BJ (cell line): ENCODE results near the gene GRK7. TPM values are rescaled to one million over a fixed set of nuclear protein-coding genes. Genes with fewer than 3 reads are reported as not detected.

Experiments used
- CTCF ChIA-PET: fragments of 350-600 bp; formaldehyde crosslinking; extraction: SDS; loops from one replicate; lab custom pipeline; 2021; ENCODE audit warnings: antibody characterized with exemption, inconsistent platforms; lab: Yijun Ruan, JAX
- POLR2A ChIA-PET: fragments of 300-600 bp; sonication (Branson Sonifier 250); formaldehyde crosslinking; extraction: SDS; loops from one replicate; lab custom pipeline; 2021; ENCODE audit warnings: antibody characterized with exemption; lab: Charles Lee
- DNase-seq: peaks from one replicate; pipeline ENCODE4 v3.0.0-alpha.2; 2011; ENCODE audit warnings: low read depth
- H3K27me3 ChIP-seq: 2 replicates; pipeline ENCODE4 v1.6.0; 2011; ENCODE audit warnings: low read length; ENCODE audit not compliant: control insufficient read depth, insufficient read depth
- H3K36me3 ChIP-seq: 2 replicates; pipeline ENCODE4 v1.5.1; 2011; ENCODE audit warnings: low read length; ENCODE audit not compliant: control insufficient read depth, insufficient read depth
- H3K4me3 ChIP-seq: 2 replicates; pipeline ENCODE4 v1.5.1; 2011; ENCODE audit warnings: low read depth, mild to moderate bottlenecking, control low read depth, low read length
- polyA minus RNA-seq: library from RNA; depleted of rRNA, polyadenylated mRNA; stranded (reverse); fragments of >200 nt; gene quantifications from 2 replicates; pipeline ENCODE4 v1.2.3, GENCODE V29; 2011; rRNA and poly(A)+ RNA removed
- polyA plus RNA-seq: library from polyadenylated mRNA; depleted of rRNA; stranded (reverse); fragments of >200 nt; gene quantifications from 2 replicates; pipeline ENCODE4 v1.2.3, GENCODE V29; 2011; rRNA removed
- TF ChIP-seq, protein P1 (sequence below): IDR thresholded peaks from 2 replicates; pipeline ENCODE4 v1.5.1; 2011; ENCODE audit warnings: low read depth, mild to moderate bottlenecking, control low read depth, inconsistent platforms, low read length, moderate library complexity; ENCODE audit not compliant: insufficient read depth

The GRK7 gene, protein sequence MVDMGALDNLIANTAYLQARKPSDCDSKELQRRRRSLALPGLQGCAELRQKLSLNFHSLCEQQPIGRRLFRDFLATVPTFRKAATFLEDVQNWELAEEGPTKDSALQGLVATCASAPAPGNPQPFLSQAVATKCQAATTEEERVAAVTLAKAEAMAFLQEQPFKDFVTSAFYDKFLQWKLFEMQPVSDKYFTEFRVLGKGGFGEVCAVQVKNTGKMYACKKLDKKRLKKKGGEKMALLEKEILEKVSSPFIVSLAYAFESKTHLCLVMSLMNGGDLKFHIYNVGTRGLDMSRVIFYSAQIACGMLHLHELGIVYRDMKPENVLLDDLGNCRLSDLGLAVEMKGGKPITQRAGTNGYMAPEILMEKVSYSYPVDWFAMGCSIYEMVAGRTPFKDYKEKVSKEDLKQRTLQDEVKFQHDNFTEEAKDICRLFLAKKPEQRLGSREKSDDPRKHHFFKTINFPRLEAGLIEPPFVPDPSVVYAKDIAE (N-terminal part only)
- polyA plus RNA-seq (not detected in 2 replicates), polyA minus RNA-seq (not detected in 2 replicates)

DNA sequence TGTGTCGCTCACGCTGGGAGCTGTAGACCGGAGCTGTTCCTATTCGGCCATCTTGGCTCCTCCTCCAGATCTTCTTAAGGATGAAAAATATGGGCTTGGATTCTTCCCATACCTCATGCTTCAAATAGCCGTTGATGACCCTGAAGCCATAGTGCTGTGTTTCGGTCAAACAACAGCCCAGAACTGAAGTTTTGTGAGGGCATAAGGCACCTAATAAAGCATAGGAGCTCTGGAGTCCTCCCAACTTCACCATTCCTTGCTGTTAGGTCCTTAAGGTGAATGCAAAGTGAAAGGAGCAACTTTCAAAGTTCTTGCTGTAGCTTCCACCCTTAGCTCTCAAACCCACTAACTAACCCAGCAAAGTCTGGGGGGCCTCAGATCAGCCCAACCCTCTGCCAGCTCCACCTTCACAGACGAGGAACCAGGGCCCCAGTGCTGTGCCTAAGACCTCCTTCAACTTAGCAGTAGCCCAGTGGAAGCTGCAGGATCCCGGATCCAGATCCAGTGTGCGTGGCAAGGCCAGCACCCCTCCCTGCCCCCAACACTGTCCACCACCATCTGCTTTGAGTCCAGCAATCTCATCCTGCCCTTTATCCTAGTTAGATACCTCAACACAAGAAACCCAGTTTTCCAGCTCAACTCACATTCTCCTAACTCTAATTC is at the start of gene GRK7:
GRK7 (plus strand) TSS at position 321 of the 663 bp plus-strand sequence. CDS start 14,877 bp downstream, outside the sequence.
- Histone ChIP-seq H3K36me3 (no peaks in the 10 kb centered on the region), H3K27me3 (no peaks in the 10 kb centered on the region), H3K4me3 (no peak within 1 kb of the TSS)
- POLR2A ChIA-PET, result interaction anchor here (0.5 kb wide), 1 partner anchor 15 kb away, joined by 5 read pairs; no protein-coding TSS in a partner anchor
- DNase-seq, result no peak
- TF ChIP-seq, protein P1, sequence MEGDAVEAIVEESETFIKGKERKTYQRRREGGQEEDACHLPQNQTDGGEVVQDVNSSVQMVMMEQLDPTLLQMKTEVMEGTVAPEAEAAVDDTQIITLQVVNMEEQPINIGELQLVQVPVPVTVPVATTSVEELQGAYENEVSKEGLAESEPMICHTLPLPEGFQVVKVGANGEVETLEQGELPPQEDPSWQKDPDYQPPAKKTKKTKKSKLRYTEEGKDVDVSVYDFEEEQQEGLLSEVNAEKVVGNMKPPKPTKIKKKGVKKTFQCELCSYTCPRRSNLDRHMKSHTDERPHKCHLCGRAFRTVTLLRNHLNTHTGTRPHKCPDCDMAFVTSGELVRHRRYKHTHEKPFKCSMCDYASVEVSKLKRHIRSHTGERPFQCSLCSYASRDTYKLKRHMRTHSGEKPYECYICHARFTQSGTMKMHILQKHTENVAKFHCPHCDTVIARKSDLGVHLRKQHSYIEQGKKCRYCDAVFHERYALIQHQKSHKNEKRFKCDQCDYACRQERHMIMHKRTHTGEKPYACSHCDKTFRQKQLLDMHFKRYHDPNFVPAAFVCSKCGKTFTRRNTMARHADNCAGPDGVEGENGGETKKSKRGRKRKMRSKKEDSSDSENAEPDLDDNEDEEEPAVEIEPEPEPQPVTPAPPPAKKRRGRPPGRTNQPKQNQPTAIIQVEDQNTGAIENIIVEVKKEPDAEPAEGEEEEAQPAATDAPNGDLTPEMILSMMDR, result no peak
- CTCF ChIA-PET, result interaction anchor here (1.5 kb wide), 1 partner anchor 23 kb away, joined by 3 read pairs; no protein-coding TSS in a partner anchor

DNA sequence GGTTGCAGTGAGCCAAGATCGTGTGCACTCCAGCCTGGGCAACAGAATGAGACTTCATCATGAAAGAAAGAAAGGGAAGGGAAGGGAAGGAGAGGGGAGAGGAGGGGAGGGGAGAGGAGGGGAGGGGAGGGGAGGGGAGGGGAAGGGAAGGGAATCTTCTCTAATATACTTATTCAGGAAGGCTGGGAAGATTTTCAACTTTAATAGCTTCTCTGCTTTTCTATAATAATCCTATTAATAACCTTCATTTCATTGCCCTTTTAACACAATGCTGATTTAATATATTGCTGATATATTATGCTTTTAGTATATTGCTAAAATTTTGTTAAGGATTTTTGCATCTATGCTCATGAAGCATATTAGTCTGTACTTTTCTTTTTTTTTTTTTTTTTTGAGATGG is 48.5 kb upstream of the GRK7 start:
- CTCF ChIA-PET, result interaction anchor here (0.6 to 1.7 kb wide), 2 partner anchors 22 to 247 kb away, joined by 3 to 4 read pairs; no protein-coding TSS in a partner anchor
- POLR2A ChIA-PET, result no interaction called here
- Histone ChIP-seq H3K36me3 (no peaks in the 10 kb centered on the region), H3K4me3 (no peak overlapping the region), H3K27me3 (no peaks in the 10 kb centered on the region)
- TF ChIP-seq, protein P1, result no peak
- no peak for DNase-seq

DNA sequence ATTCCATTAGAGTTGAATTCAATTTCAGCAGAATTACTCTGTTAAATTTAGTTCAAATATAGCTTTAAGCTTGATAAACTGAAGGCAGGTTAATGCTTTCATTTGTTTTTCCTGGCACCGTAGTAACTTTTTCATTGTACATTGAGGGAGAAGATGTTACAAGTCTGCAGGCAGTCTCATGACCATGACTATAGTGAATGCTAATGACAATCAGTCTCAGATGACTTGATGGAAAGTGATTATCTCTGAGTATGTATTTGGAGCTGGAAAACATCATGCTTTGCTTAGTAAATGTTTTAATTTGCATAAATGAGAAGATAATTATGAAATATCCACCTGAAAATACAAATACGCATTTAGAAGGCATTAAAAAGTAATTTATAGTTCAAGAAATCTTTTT is 41.1 kb upstream of the GRK7 start:
- TF ChIP-seq, protein P1, result no peak
- Histone ChIP-seq H3K27me3 (no peaks in the 10 kb centered on the region; the same call in 1 of the 2 replicates), H3K36me3 (no peaks in the 10 kb centered on the region), H3K4me3 (no peak overlapping the region)
- CTCF ChIA-PET, result no interaction called here
- DNase-seq, result no peak
- POLR2A ChIA-PET, result no interaction called here

DNA sequence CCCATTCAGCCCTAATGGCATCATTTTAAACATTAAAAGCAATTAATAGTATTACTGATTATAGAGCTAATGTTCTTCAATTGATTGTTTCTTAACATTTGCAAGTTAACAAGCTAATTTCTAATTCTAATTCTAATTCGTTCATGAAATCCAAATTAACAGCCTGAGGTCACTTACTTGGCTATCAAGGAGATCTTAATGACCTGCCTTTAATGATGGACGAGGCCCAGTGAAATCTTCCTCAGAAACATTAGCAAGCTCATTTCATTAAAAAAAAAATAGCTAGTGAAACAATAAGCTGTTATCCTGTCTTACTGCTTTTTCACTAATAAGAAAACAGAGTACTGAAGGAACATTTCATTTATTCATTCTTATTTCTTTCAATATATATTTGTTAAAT is 40.6 kb upstream of the GRK7 start:
- POLR2A ChIA-PET, result no interaction called here

More for the DNA sequence above, 40.6 kb upstream of the GRK7 start:
- no peaks in the 10 kb centered on the region; the same call in 1 of the 2 replicates for H3K27me3 ChIP-seq
- no peak overlapping the region for H3K4me3 ChIP-seq
- TF ChIP-seq, protein P1, result no peak
- H3K36me3 ChIP-seq, result no peaks in the 10 kb centered on the region
- no peak for DNase-seq
- CTCF ChIA-PET, result interaction anchor here (1.2 kb wide), 1 partner anchor 13 kb away, joined by 3 read pairs; no protein-coding TSS in a partner anchor
